Loucy (cell line): ENCODE results near the gene ZNF792.
A peak's percentile ranks its signal among the peaks of the same experiment; 100 is the strongest.

ENCODE experiments used
- H2AFZ ChIP-seq: fragments of 200-600 bp; sonication (generic); 2 replicates; pipeline ENCODE4 v1.6.0; 2016; ENCODE audit warnings: antibody characterized with exemption, mild to moderate bottlenecking, low read length, moderate library complexity
- H3F3A ChIP-seq: fragments of 200-600 bp; 2 replicates; pipeline ENCODE4 v1.6.0; 2016; ENCODE audit warnings: antibody characterized with exemption, low read depth, mild to moderate bottlenecking
- H3K27me3 ChIP-seq: fragments of 200-600 bp; sonication (generic); 2 replicates; pipeline ENCODE4 v1.6.1; 2014; ENCODE audit warnings: low read length, mild to moderate bottlenecking; ENCODE audit not compliant: insufficient read depth, poor library complexity, severe bottlenecking
- H3K36me3 ChIP-seq: fragments of 200-600 bp; sonication (generic); 2 replicates; pipeline ENCODE4 v1.6.1; 2016; ENCODE audit warnings: low read length; ENCODE audit not compliant: insufficient read depth
- H3K4me1 ChIP-seq: fragments of 200-600 bp; sonication (generic); 2 replicates; pipeline ENCODE4 v1.5.1; 2014; ENCODE audit warnings: low read length, mild to moderate bottlenecking; ENCODE audit not compliant: insufficient read depth, poor library complexity, severe bottlenecking
- H3K4me2 ChIP-seq: fragments of 200-600 bp; sonication (generic); 2 replicates; pipeline ENCODE4 v1.6.0; 2014; ENCODE audit warnings: antibody characterized with exemption, low read length, low read depth, mild to moderate bottlenecking; ENCODE audit not compliant: poor library complexity, severe bottlenecking
- H3K4me3 ChIP-seq: fragments of 200-600 bp; sonication (generic); 2 replicates; pipeline ENCODE4 v1.5.1; 2014; ENCODE audit warnings: low read length, mild to moderate bottlenecking, mixed read lengths; ENCODE audit not compliant: poor library complexity, severe bottlenecking
- H3K79me2 ChIP-seq: fragments of 200-600 bp; sonication (generic); 2 replicates; pipeline ENCODE4 v1.6.1; 2014; ENCODE audit warnings: low read length; ENCODE audit not compliant: insufficient read depth
- H3K9ac ChIP-seq: fragments of 200-600 bp; sonication (generic); 2 replicates; pipeline ENCODE4 v1.6.0; 2014; ENCODE audit warnings: mild to moderate bottlenecking, low read depth, low read length, moderate library complexity; ENCODE audit not compliant: poor library complexity, severe bottlenecking
- H3K9me2 ChIP-seq: fragments of 200-600 bp; sonication (generic); replicated peaks from 2 replicates; pipeline ENCODE4 v1.6.1; 2016; ENCODE audit warnings: low read depth, low read length, mixed read lengths
- H3K9me3 ChIP-seq: fragments of 200-600 bp; sonication (generic); 2 replicates; pipeline ENCODE4 v1.6.1; 2014; ENCODE audit warnings: mild to moderate bottlenecking, antibody characterized with exemption, low read length, low read depth; ENCODE audit not compliant: insufficient read depth
- H4K20me1 ChIP-seq: fragments of 200-600 bp; sonication (generic); 2 replicates; pipeline ENCODE4 v1.6.0; 2014; ENCODE audit warnings: antibody characterized with exemption, low read length, mild to moderate bottlenecking; ENCODE audit not compliant: insufficient read depth, poor library complexity, severe bottlenecking
- EZH2phosphoT487 ChIP-seq: fragments of 200-600 bp; IDR thresholded peaks from 2 replicates; pipeline ENCODE4 v1.6.1; 2018; ENCODE audit warnings: antibody characterized with exemption, mild to moderate bottlenecking, moderate library complexity, borderline replicate concordance
- TF ChIP-seq, protein P1 (sequence below): fragments of 200-600 bp; sonication (generic); conservative IDR thresholded peaks from 2 replicates; pipeline ENCODE4 v1.5.1; 2014; ENCODE audit warnings: mild to moderate bottlenecking, antibody characterized with exemption, low read length

ZNF792 gene

GRCh38 chr19:34960103-34960805 is 3.8 kb downstream of the ZNF792 start:
- no peak overlapping the region for H2AFZ ChIP-seq

DNA sequence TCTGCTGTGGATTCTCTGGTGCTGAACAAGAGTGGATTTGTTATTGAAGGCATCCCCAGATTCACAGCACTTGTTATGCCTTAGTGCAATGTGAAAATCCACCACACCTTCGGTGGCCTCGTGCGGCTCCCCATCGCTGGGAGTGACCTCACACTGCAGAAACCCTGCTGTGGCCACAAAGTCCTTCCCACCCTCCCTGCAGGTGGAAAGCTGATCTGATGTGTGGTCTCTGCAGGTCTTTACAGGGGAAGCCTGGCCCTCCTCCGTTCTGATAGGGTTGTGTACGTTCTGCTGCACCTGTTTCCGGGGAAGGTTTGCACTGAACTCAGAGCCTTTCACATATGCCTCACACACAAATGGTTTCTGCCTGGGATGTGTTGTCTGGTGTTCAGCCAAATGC is 5.0 kb downstream of the ZNF792 start:
- Histone ChIP-seq H3K4me3 (no peak overlapping the region), H3K27me3 (peaks cover 25% of the 10 kb centered on the region), H3K79me2 (peaks cover 63% of the 10 kb centered on the region), H3F3A (peaks cover 5% of the 10 kb centered on the region; the same call in 1 of the 2 replicates), H3K9me2 (no peaks in the 10 kb centered on the region), H3K4me1 (peaks cover 20% of the 10 kb centered on the region), H3K9ac (no peak overlapping the region), H3K4me2 (no peak overlapping the region), H2AFZ (no peak overlapping the region), H3K36me3 (peaks cover 59% of the 10 kb centered on the region), H4K20me1 (peaks cover 14% of the 10 kb centered on the region), H3K9me3 (peaks cover 67% of the 10 kb centered on the region)
- no peak for TF ChIP-seq EZH2phosphoT487
- TF ChIP-seq, protein P1, sequence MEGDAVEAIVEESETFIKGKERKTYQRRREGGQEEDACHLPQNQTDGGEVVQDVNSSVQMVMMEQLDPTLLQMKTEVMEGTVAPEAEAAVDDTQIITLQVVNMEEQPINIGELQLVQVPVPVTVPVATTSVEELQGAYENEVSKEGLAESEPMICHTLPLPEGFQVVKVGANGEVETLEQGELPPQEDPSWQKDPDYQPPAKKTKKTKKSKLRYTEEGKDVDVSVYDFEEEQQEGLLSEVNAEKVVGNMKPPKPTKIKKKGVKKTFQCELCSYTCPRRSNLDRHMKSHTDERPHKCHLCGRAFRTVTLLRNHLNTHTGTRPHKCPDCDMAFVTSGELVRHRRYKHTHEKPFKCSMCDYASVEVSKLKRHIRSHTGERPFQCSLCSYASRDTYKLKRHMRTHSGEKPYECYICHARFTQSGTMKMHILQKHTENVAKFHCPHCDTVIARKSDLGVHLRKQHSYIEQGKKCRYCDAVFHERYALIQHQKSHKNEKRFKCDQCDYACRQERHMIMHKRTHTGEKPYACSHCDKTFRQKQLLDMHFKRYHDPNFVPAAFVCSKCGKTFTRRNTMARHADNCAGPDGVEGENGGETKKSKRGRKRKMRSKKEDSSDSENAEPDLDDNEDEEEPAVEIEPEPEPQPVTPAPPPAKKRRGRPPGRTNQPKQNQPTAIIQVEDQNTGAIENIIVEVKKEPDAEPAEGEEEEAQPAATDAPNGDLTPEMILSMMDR, result no peak

More at GRCh38 chr19:34960103-34960805, 3.8 kb downstream of the ZNF792 start:
- Histone ChIP-seq H3K9me3 (peaks cover 62% of the 10 kb centered on the region), H3K9ac (no peak overlapping the region), H3K36me3 (peaks cover 56% of the 10 kb centered on the region), H3K79me2 (peaks cover 63% of the 10 kb centered on the region), H3F3A (peaks cover 5% of the 10 kb centered on the region; the same call in 1 of the 2 replicates), H3K4me2 (peak overlapping the region; percentile 75), H4K20me1 (peaks cover 14% of the 10 kb centered on the region), H3K27me3 (peaks cover 25% of the 10 kb centered on the region), H3K9me2 (no peaks in the 10 kb centered on the region), H3K4me3 (peak overlapping the region; percentile 87), H3K4me1 (peaks cover 20% of the 10 kb centered on the region)
- no peak for TF ChIP-seq EZH2phosphoT487
- TF ChIP-seq, protein P1, result no peak

GRCh38 chr19:34957830-34958751 is 5.9 kb downstream of the ZNF792 start:
- Histone ChIP-seq H3K79me2 (peaks cover 54% of the 10 kb centered on the region), H3K36me3 (peaks cover 59% of the 10 kb centered on the region), H3K4me2 (no peak overlapping the region), H3K4me1 (peaks cover 17% of the 10 kb centered on the region), H3K9me2 (no peaks in the 10 kb centered on the region), H3K9ac (no peak overlapping the region), H2AFZ (no peak overlapping the region), H3K9me3 (peaks cover 77% of the 10 kb centered on the region), H4K20me1 (peaks cover 14% of the 10 kb centered on the region), H3K27me3 (peaks cover 25% of the 10 kb centered on the region), H3K4me3 (no peak overlapping the region), H3F3A (peaks cover 5% of the 10 kb centered on the region; the same call in 1 of the 2 replicates)
- no peak for TF ChIP-seq EZH2phosphoT487
- TF ChIP-seq, protein P1, result no peak
